NT2/D1 (cell line): Measurements from ENCODE around the gene KCNN3.

Source experiments
- SUZ12 ChIP-seq: IDR thresholded peaks from 2 replicates; pipeline ENCODE4 v1.6.1; 2011; ENCODE audit not compliant: insufficient read length, insufficient read depth; ENCODE audit errors: extremely low read depth
- YY1 ChIP-seq: IDR thresholded peaks from 2 replicates; pipeline ENCODE4 v1.6.1; 2011; ENCODE audit not compliant: insufficient read length, insufficient read depth
- ZNF274 ChIP-seq: IDR thresholded peaks from 2 replicates; pipeline ENCODE4 v1.6.1; 2011; ENCODE audit warnings: mild to moderate bottlenecking, low read depth, low read length

DNA sequence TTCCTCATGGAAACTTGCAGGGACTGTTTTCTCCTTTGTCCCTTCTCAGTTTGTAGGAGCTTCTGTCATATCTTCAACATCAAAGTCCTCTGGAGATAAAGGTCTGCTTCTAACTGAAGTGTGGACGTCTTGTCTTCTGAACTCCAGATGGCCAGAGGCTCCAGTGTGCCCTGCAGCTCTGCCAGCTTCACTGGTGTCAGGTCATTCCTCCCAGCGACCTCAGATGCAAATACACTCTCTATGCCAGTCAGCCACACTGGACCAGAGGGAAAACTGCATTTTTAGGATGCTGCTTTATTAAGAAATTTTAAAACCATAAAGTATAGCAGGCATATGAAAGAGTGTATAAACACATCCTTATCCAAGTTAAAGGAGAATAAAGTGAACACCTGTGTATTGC, 183.6 kb downstream of the KCNN3 start:
- no peak for TF ChIP-seq ZNF274
- no peak for TF ChIP-seq YY1
- no peak for TF ChIP-seq SUZ12
